Endometrial microvascular endothelial cells (primary cell): ENCODE measurements around the gene NRF1. TPM values are rescaled to one million over a fixed set of nuclear protein-coding genes. Genes with fewer than 3 reads are reported as not detected.

Experiments used
- in situ Hi-C: cut with HindIII; loops from 2 replicates; pipeline ENCODE4 v1.10.0; 2017; ENCODE audit warnings: low sequenced_read_pairs, low pct_unique_long_range_greater_than_20kb; ENCODE audit errors: inconsistent ontology term
- total RNA-seq: library from RNA; depleted of rRNA; stranded (reverse); fragments of >200 nt; gene quantifications from one replicate; pipeline ENCODE4 v1.2.3, GENCODE V29; 2015; ENCODE audit errors: inconsistent ontology term

NRF1 gene
- total RNA-seq, 1 donor from 2014 or later, result 8.4 TPM

DNA sequence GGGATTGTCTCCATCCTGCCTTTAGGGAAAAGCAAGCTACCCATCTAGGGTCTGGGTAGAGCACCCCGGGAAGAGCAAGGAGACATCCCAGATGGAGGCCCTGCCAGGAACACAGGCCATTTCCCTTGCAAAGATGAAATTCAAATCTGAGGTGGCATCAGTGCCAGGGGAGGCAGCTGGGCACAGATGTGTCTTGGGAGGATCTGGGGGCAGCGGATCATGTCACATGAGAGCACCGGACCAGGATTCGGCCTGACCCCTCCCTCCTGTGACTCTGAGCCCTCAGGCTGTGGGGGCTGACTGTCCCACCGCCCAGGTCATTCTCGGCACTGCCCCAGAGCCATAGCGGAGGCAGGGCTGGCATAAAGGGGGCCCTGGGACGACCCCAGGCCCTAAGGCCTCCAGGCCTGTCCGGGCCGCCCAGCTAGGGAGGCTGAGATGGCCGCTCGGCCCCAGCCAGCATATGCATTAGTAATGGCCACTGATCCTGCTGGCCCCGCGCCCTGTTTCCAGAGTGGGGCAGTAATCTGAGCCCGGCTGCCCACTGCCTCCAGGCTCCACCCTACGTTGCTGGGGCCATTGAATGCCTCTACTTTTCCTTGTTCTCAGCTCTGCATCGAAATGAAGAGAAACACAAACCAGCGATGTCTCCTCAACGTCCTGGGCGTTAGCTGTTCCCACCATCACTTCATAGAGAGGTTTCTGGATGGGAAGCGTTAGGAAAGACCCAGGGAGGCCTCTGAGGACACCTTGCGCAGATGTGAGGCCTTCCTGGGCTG lies 192.8 kb downstream of the NRF1 start:
- in situ Hi-C loops, result no loop called here

DNA sequence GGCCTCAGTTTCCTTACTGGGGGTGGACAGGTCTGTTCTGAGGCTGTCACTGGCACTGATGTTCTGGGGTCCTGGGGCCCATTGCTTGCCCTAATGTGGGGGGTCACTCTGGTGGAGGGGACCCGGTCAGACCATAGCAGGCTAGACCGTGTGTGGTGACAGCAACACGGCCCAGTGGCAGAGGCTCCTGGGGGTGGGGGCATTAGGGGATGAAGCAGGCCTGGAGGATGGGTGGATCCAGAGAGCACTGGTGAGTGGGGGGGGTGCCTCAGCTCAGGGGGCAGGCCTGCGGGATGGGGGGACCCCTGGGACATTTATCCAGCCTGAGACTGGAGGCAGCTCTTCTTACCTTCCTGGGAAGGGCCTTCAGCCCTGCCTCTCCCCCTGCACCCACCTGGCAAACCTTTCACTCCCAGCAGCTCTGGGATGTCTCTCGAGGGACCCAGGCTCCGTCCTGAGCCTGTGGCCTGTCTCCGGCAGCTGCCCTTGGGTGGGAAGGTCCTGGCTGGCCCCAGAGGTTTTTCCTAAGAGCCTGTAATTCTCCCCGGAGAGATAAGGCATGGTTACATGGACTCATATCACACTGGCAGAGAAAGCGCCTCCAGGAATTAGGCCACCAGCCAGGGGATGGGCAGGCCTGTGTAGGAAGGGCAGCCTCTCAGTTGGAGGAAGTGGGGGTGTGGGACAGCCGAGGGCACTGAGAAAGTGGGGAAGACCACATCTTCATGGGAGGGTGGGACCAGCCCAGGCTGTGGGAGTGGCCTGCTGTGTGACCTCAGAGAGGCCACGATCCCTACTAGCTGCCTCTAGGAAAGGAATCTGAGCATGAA lies 193.6 kb downstream of the NRF1 start:
- in situ Hi-C loops, result no loop called here

Other genes with a start within 250 kb of the NRF1 start
- 17.5 TPM for gene STRIP2, start 177.3 kb upstream of the NRF1 start, total RNA-seq
- not detected for gene SMKR1, start 109.2 kb upstream of the NRF1 start, total RNA-seq